NCI-H2196 treated with DMSO at 0.1 percent for 48 hours (cell line): ENCODE data around the gene TBCD.

Experiments
- DNase-seq: peaks from one replicate; lab custom pipeline; 2025; ENCODE audit not compliant: unreplicated experiment; lab: John Stamatoyannopoulos, UW

The TBCD gene

DNA sequence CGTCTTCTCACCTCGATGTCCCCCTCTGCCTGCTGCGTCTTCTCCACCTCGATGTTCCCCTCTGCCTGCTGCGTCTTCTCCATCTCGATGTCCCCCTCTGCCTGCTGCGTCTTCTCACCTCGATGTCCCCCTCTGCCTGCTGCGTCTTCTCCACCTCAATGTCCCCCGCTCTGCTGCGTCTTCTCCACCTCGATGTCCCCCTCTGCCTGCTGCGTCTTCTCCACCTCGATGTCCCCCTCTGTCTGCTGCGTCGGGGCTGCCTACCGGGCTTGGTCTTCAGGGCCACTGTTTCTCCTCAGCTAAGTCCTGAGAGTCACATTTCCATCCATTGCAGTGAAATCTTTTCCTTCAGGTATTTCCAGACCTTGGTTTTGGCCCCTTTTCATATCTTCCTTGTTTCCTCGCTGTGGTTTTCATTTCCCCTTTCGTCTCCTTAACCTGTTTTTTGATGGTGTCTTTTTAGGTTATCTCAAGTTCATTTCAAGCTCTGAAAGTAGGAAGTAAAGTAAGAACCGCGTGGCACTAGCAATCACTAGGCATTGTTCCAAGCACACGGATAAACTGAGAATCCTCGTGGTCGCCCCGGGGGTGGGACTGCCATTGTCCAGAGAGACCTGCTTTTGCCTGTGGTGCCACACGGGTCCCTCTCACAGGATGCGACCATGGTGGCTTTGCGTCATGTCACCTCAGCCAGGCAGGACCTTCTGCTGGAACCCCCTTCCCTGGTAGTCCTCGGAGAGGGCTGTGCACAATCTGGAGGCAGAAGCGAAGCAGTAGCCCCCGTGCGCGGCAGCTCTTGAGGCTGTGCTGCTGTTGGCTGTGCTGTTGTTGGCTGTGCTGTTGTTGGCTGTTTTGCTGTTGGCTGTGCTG lies 97.4 kb downstream of the TBCD start:
- DNase-seq, result no peak

DNA sequence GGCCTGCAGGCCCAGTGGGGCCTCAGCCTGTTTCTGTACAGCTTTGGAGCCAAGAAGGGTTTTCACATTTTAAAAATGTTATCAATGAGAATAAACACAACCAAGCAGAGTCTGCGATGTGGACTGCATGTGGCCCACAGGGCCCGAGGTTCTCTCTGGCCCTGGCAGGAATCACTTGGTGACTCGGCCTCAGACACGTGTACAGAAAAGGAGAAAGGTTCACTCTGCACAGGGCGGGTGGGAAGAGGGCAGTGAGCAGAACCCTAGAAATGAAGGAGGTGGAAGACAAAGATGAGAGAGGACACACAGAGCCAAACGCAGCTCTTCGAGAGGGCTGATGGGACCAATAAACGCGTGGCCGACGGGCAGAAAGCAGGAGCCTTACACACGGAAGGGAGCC lies 99.5 kb downstream of the TBCD start:
- no peak for DNase-seq

DNA sequence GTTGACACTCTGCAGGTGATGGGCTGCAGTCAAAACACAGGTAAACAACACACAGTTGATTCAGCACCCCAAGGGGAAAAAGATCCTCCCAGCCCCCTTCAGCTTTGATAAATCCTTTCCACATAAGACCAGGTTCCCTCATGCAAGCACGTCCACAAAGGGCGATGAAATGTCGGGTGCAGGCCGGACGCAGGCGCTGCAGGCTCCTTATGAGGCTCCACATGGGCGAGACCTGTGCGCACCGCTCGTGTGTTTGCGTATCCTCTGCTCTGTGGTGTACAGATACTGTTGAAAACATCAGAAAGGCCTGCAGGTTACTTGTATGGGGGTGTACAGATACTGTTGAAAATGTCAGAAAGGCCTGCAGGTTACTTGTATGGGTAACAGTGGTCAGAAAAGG lies 102.4 kb downstream of the TBCD start:
- DNase-seq, result no peak

DNA sequence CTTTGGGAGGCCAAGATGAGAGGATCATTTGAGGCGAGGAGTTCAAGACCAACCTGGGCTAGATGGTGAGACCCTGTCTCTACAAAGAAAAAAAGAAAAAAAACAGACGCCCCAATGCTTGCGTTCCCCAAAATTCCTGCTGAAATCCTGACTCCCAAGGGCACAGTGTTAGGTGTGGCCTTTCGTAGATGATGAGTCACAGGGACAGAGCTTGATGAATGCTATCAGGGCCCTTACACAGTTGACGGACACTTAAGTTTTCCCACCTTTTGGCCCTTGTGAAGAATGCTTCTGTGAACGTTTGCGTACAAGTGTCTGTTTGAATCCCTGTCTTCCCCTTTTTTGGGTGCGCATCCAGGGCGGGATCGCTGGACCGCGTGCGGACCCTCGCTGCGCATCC lies 104.5 kb downstream of the TBCD start:
- no peak for DNase-seq

DNA sequence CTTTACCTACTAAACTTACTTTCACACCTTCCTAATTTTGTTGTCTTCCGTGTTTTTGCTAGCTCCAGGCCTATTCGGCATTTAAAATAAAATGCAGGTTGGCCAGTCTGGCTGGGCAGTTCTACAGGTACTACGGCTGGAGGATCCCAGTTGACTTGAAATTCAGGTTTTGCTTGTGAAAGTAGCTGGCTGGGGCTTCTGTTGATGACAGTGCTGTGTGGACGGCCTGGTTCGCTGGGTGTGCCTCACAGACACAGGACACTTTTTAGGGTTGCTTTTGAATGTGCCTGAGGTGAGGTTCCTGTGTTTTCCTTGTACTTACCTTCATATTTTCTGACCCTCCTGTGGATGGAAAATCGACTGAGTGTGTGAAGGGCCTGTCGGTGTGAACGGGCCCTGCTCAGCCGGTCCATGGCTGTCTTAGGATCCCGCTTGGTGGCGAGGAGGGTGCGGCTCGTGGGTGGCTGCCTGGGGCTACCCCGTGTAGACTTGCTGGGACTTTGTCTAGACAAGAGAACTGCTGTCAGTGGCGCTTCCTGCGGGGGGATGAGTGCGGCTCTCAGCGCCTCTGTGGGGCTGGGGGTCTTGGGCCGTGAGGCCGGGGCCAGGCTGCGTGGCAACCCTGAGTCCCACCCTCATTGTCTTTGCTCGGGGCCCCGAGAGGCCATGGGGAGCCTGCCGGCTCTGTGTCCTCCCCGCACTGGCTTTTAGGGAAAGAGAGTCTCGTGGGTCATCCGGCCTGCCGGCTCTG lies 106.7 kb downstream of the TBCD start:
- no peak for DNase-seq

DNA sequence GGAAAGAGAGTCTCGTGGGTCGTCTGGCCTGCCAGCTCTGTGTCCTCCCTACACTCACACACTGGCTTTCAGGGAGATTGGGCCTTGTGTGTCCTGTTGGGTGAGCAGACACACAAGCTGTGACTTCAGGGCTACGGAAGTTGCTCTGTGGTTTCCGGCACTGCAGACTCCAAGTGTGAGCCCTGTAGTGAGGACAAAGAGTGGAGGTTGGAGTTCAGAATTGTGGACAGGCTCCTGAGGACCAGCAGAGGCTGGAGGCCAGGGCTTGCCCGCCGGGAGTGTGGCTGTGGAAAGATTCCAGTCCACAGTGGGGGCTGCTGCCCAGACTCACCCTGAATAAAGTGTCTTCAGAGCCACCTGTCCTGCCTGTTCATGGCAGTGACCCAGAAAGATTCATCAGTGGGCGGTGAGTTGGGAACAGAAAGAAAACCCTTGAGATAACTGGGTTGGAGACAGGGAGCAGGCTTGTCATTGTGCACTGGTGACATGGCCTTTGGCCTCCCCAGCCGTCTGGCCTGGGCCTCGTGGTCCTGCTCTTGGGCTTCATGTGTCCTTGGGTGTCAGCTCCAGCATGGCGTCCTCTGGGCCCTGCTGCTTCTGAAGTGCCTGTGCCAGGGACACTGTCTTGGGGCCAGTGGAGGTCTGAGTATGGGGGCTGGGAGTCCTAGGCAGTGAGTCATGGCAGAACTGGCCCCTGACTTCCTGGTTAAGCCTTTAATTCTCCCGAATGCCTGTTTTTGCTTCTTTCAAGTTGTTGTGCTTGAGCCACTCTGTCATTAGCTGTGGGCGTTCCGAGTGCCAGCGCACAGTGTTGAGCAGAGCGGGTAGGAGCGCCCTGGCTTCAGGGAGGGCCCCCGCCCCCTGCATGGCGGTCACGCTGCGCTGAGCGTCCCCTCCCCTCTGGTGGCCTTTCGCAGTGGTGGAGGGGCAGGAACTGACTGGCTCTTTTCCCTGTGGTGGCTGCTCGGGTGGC lies 107.9 kb downstream of the TBCD start:
- DNase-seq, result no peak

DNA sequence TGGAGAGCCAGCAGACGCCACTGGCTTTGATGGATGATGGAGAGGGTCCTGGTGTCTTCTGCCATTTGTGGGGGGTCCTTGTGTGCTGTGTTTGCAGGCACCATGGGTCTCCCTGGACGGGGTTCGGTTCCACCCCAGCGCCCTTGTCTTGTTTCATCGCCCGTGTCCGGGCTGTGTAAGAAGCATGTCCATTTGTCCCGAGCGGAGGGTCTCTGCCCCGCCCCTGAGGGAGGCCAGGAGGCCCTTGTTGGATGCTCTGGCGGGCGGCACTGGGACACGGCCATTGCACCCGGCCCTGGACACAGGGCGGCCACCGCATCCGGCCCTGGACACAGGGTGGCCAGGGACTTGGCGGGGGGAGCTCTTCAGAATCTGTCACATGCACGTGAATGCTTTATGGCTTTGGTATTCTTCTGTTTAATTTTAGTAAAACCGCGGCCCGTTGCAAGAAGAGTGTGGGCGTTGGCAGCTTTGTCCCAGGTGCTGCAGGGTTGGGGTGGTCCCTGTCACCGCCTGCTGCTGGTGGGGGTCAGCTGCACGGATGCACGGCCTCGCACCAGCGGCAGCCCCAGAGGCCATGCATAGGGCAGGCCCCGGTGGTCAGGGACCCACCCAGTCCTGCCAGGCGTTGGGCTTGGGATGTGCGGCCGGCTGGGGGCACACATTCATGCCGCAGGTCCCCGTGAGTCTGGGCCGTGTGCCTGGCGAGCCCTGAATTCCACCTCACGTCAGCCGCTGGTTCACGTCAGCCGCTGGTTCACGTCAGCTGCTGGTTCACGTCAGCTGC lies 108.9 kb downstream of the TBCD start:
- no peak for DNase-seq

DNA sequence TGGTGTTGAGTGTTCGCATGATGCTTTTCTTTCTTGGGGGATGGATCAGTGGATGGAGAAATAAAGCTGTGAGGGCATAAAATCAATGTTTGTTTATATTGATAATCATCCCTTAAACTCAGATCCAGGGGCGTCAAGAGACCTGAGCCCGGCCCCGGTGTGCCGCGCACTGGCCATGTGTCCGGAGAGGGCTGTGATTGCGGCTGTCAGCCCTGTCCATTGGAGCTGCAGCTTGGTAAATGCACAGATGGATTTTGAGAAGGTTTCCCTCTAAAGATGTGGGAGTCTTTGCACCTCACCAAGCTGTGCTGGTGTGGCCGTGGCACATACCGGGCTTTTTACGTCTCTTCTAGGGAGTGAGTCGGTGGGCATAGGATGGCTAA lies 109.5 kb downstream of the TBCD start:
- DNase-seq, result no peak

DNA sequence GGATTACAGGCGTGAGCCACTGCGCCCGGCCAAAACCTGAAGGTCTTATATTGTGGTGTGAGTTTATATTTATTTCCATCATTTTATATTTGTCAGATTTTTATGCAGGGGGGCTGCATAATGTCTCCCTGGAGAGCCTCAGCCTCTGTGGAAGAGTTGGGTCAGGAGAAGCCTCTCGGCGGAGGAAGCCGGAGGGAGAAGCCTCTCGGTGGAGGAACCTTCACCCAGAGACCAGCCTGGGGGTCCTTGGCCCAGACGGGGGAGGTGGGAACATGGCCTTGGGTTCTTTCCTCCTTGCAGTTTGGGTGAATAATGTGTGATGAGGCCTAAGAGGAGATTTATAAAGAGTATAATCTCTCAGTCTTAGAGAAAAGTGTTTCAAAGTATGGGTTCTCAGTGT lies 110.3 kb downstream of the TBCD start:
- no peak for DNase-seq

DNA sequence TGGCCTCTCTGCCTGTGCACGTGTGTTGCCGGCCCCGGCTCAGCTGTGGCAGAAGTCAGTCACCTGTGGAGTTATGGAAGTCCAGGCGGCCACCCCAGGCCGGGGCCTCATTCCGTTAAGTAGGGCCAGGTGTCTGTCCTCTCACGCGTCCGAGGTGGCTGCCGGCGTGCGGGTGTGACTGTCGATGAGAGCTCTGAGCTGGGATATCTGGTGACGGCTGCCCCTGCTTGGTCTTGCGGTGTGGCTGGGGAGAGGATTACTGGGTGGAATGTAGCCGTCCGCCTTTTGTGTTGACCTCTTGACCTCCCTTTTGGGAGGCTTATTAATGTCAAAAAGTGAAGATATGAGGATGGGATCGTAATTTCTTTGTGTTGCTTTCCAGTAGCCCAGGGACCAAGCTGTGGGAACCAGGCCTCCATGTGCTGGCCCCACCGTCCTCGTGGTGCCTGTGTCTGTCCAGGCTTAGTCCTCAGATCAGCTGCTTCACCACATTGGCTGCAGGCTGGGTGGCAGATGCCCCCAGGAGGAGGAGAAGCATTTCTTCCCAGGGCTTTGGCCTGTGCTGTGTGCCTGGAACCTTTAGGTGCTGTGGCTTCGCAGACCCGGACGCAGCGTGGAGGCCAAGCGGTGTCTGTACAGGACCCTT lies 111.0 kb downstream of the TBCD start:
- DNase-seq, result no peak

DNA sequence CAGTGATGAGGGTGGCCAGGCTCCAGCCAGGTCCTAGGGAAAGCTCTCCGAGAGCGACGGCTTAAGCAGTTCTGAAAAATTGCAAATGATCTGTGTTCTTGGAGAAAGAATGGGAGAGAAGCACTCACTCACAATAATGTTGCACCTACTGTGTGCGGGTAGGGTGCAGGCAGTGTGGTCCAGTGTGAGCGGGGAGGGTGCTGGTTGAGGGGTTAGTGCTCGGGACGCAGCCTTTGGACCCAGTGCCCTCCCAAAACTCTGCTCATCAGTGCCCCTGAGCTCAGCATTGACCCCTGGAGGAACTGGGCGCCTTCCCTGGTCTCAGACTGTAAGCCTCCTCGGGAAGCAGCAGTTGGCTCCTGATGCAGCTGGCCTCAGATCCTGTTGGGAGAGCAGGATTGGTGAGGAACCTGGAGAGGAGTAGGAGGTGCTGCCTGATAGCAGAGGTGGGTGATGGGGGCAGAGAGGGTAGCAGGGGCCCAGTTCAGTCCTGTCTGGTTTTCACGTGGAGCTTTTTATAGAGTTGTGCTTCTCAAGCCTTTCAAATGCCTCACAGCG lies 111.6 kb downstream of the TBCD start:
- no peak for DNase-seq

DNA sequence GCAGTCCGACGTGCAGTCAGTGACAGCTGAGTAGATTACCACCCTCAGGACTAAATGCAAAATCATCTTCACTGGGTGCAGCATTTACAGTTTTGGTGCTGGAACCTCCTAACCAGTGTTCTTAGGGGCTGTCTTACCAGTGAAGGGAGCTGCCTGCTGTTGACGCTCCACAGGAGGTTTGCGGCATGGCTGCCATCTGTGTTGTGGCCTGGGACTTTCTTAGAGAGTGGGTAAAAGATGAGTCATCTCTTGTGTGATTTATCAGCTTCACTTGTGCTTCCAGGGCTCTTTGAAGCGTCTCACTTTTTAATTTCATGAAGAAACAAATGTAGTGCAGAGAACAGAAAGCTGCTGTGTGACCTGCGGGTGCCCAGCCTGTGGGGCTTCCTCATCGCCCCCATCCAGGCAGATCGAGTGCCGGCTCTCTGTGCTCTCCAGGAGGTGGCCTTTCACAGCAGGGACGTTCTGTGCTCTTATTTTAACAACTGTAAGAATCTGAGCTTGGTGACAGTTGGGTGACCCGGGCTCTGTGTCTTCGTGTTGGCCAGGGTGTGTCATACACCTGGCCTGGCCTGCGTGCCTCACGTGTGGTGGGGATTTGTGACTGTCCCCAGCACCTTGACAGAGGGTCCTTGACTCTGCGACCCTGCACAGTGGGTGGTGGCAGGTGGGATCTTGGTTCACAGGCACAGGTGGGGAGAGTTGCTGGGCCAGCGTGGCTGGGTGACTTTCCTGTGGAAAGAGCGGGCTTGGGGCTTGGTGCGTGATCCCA lies 112.3 kb downstream of the TBCD start:
- no peak for DNase-seq

DNA sequence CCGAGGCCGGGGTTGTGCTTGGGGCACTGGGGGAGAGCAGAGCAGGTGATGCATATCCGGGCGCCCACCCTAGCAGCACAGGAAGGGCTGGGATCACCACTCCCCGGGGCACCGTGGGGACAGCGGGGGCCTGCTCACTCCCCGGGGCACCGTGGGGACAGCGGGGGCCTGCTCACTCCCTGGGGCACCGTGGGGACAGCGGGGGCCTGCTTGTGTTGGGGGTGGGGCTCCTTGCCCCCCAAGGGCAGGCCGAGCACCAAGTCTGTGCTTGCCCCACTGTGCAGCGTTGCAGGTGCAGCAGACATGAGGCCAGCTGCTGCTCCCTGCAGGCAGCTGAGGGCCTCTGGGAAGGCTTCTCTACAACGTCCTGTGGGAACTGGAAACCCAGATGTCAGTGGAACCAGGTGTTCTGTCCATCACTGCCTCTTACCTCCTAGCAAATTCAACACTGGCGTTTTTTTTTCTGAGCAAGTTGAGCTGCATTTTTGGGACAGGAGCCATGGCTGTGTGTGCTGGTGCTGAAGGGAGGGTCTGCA lies 112.9 kb downstream of the TBCD start:
- DNase-seq, result no peak

DNA sequence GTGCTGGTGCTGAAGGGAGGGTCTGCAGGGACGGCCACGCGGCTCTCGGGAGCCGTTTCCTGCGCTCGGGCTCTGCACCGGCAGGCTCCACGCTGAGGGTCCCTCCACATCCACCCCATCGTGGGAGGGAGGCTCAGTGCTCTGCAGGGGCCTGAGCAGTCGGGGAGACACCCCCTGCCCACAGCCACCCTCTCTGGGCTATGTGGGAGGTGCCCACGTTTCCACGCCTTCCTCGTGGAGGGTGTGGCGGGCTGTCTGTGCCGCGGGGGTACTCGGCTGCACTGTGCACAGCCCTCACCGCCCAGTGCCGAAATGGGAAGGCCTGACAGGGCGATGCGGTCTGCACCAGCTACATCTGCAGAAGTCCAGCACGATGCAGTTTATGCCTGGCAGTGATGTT lies 113.4 kb downstream of the TBCD start:
- DNase-seq, result no peak

DNA sequence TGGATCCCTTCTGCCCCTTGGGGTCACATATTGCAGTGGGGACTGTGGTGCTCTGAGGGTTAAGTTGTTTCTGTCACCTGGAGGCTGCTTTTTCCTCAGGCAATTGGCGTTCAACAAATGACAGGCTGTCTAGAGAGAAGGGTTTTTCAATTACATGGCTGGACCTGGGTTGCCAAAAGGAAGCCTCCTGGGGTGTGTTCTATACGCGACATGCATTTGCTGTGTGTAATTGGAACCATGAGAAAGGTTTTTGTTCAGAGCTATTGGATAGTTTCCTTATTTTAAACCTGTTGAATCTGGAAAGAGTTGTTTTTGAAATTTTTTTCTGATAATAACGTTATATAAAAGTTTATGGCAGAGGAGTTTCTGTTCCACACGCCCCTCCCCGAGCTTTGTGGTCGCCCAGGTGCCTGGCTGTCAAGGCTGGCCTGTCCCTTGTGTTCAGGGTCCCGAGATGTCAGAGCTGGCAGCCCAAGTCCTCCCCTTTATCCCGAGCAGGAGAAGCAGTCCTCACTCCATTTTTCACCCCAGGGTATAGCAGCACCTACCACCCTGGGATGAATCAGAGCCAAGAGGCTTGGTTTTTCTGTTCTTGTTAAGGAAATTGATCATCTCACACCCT lies 114.0 kb downstream of the TBCD start:
- no peak for DNase-seq

DNA sequence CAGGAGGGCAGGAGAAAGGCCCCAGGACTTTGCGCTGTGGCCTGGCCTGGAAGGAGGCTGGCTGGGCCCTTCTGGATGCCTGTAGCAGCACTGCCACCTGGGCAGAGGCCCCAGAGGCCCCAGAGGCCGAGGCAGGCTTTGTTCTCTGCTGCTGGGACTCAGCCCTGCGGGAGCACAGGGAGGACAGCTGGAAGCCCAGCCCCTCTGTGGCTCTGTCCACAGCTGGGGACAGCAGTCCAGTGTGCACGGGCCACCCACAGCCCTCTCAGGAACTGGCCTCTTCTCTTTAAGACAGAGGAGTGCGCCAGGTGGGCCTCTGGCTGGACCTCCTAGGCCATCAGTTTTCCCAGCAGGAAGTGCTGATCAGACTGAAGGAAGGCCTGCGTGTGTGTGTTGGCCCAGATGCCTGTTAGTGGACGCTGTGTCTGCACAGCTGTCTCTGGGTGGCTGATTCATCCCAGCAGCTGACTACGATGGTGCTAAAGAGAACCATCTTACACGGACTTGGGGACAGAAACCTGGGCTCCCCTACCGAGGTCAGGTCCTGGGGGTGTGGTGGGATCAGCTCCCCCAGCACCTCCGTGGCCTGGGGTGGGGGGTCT lies 114.8 kb downstream of the TBCD start:
- DNase-seq, result no peak

DNA sequence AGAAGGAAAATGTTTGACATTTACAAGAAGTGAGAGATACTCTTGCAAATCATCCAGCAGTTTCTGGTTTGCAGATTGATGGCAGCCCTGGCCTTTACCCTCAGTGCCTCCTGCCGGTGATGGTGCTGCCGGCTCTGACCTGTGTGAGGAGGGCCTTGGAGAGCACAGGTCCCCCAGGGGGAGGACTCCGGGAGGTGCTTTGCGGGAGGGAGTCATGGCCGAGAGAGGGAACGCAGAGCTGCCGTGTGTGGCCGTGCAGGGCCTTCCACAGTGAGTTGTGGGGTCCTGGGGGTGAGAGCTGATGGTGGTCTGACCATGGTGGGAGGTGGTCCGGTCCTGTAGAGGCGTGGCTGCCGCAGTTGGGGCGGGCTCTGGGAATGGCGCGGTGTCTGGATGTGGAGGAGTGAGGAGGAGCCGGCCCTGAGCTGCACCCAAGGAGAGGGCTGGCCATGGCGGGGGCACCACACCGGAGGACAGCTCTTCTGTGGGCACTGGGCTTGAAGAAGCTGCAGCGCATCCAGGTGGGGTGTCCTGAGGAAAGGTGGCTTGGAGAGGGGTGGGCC lies 116.0 kb downstream of the TBCD start:
- DNase-seq, result no peak

DNA sequence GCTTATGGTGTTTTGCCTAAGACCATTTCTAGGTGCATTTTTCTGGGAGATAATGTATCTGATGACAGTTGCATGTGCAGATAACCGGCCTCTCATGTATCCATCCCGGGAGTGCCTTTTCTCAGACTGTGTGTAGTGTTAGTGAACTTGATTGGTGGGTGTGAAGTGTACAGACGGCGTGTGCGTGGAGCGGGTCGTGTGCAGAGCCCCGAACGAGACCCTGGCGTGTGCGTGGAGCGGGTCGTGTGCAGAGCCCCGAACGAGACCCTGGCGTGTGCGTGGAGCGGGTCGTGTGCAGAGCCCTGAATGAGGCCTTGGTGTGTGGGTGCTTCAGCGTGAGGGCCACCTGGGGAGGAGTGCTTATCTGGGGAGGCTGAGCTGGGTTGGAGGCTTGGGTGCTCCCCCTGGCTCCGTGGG lies 116.9 kb downstream of the TBCD start:
- no peak for DNase-seq
